Measurements from ENCODE around the gene CARMIL1.
"Not testable (repeated sequence)": the region's sequence is repeated elsewhere in the genome, so short reads cannot be mapped to it uniquely, and the experiment has no call there.

Gene CARMIL1

GRCh38 chr6:25369433-25370177 lies 90.4 kb downstream of the CARMIL1 start:
- Histone ChIP-seq H3K9ac (ENCODE audit: low read length in 2 of 2) (no peak overlapping the region), H3K4me3 (ENCODE audit: low read length in 2 of 2) (no peak overlapping the region), H3K9me3 (ENCODE audit: control insufficient read depth in 2 of 2, low read length in 2 of 2) (no peaks in the 10 kb centered on the region), H3K4me1 (ENCODE audit: control insufficient read depth, insufficient read depth, low read length) (peaks cover 8% of the 10 kb centered on the region), H3K27me3 (ENCODE audit: control insufficient read depth in 1 of 2, insufficient read depth in 2 of 2, low read length in 2 of 2) (no peaks in the 10 kb centered on the region), H3K27ac (ENCODE audit: low read length) (peak overlapping the region; percentile 19), H3K36me3 (ENCODE audit: control insufficient read depth in 2 of 2, insufficient read depth in 2 of 2, low read length in 2 of 2) (no peaks in the 10 kb centered on the region)

GRCh38 chr6:25370178-25371036 lies 91.2 kb downstream of the CARMIL1 start:
- H3K9me3 ChIP-seq (ENCODE audit: control insufficient read depth in 2 of 2, low read length in 2 of 2): no peaks in the 10 kb centered on the region
- no peaks in the 10 kb centered on the region for H3K36me3 ChIP-seq (ENCODE audit: control insufficient read depth in 2 of 2, insufficient read depth in 2 of 2, low read length in 2 of 2)
- no peak overlapping the region for H3K4me3 ChIP-seq (ENCODE audit: low read length in 2 of 2)
- no peaks in the 10 kb centered on the region for H3K27me3 ChIP-seq (ENCODE audit: control insufficient read depth in 1 of 2, insufficient read depth in 2 of 2, low read length in 2 of 2)
- H3K9ac ChIP-seq (ENCODE audit: low read length in 2 of 2): no peak overlapping the region
- peaks cover 8% of the 10 kb centered on the region for H3K4me1 ChIP-seq (ENCODE audit: control insufficient read depth, insufficient read depth, low read length)
- H3K27ac ChIP-seq (ENCODE audit: low read length): no peak overlapping the region

GRCh38 chr6:25371037-25371347 lies 91.8 kb downstream of the CARMIL1 start:
- Histone ChIP-seq H3K9me3 (ENCODE audit: control insufficient read depth in 2 of 2, low read length in 2 of 2) (no peaks in the 10 kb centered on the region), H3K27me3 (ENCODE audit: control insufficient read depth in 1 of 2, insufficient read depth in 2 of 2, low read length in 2 of 2) (no peaks in the 10 kb centered on the region), H3K36me3 (ENCODE audit: control insufficient read depth in 2 of 2, insufficient read depth in 2 of 2, low read length in 2 of 2) (no peaks in the 10 kb centered on the region), H3K9ac (ENCODE audit: low read length in 2 of 2) (no peak overlapping the region), H3K27ac (ENCODE audit: low read length) (no peak overlapping the region), H3K4me1 (ENCODE audit: control insufficient read depth, insufficient read depth, low read length) (peaks cover 8% of the 10 kb centered on the region), H3K4me3 (ENCODE audit: low read length in 2 of 2) (no peak overlapping the region)

GRCh38 chr6:25375125-25375524 lies 96.0 kb downstream of the CARMIL1 start:
- H3K27me3 ChIP-seq (ENCODE audit: control insufficient read depth in 1 of 2, insufficient read depth in 2 of 2, low read length in 2 of 2): no peaks in the 10 kb centered on the region
- H3K36me3 ChIP-seq (ENCODE audit: control insufficient read depth in 2 of 2, insufficient read depth in 2 of 2, low read length in 2 of 2): no peaks in the 10 kb centered on the region
- no peak overlapping the region for H3K4me3 ChIP-seq (ENCODE audit: low read length in 2 of 2)
- H3K9ac ChIP-seq (ENCODE audit: low read length in 2 of 2): no peak overlapping the region
- H3K4me1 ChIP-seq (ENCODE audit: control insufficient read depth, insufficient read depth, low read length): no peaks in the 10 kb centered on the region
- H3K27ac ChIP-seq (ENCODE audit: low read length): no peak overlapping the region
- H3K9me3 ChIP-seq (ENCODE audit: control insufficient read depth in 2 of 2, low read length in 2 of 2): no peaks in the 10 kb centered on the region

GRCh38 chr6:25377664-25378063 lies 98.5 kb downstream of the CARMIL1 start:
- no peaks in the 10 kb centered on the region for H3K27me3 ChIP-seq (ENCODE audit: control insufficient read depth in 1 of 2, insufficient read depth in 2 of 2, low read length in 2 of 2)
- H3K4me3 ChIP-seq (ENCODE audit: low read length in 2 of 2): no peak overlapping the region
- H3K27ac ChIP-seq (ENCODE audit: low read length): no peak overlapping the region
- no peak overlapping the region for H3K9ac ChIP-seq (ENCODE audit: low read length in 2 of 2)
- H3K36me3 ChIP-seq (ENCODE audit: control insufficient read depth in 2 of 2, insufficient read depth in 2 of 2, low read length in 2 of 2): no peaks in the 10 kb centered on the region
- H3K4me1 ChIP-seq (ENCODE audit: control insufficient read depth, insufficient read depth, low read length): no peaks in the 10 kb centered on the region
- H3K9me3 ChIP-seq (ENCODE audit: control insufficient read depth in 2 of 2, low read length in 2 of 2): no peaks in the 10 kb centered on the region

- Histone ChIP-seq H3K4me3 (ENCODE audit: low read length in 2 of 2) (no peak overlapping the region), H3K4me1 (ENCODE audit: control insufficient read depth, insufficient read depth, low read length) (no peaks in the 10 kb centered on the region), H3K27me3 (ENCODE audit: control insufficient read depth in 1 of 2, insufficient read depth in 2 of 2, low read length in 2 of 2) (no peaks in the 10 kb centered on the region), H3K27ac (ENCODE audit: low read length) (no peak overlapping the region), H3K9ac (ENCODE audit: low read length in 2 of 2) (no peak overlapping the region), H3K36me3 (ENCODE audit: control insufficient read depth in 2 of 2, insufficient read depth in 2 of 2, low read length in 2 of 2) (no peaks in the 10 kb centered on the region), H3K9me3 (ENCODE audit: control insufficient read depth in 2 of 2, low read length in 2 of 2) (no peaks in the 10 kb centered on the region)
These were observed 101.9 kb downstream of the CARMIL1 start for GRCh38 chr6:25381077-25381476.

GRCh38 chr6:25382476-25382875 lies 103.3 kb downstream of the CARMIL1 start:
- H3K4me1 ChIP-seq (ENCODE audit: control insufficient read depth, insufficient read depth, low read length); H3K36me3 ChIP-seq (ENCODE audit: control insufficient read depth in 2 of 2, insufficient read depth in 2 of 2, low read length in 2 of 2); H3K9ac ChIP-seq (ENCODE audit: low read length in 2 of 2); H3K9me3 ChIP-seq (ENCODE audit: control insufficient read depth in 2 of 2, low read length in 2 of 2); H3K27me3 ChIP-seq (ENCODE audit: control insufficient read depth in 1 of 2, insufficient read depth in 2 of 2, low read length in 2 of 2); H3K4me3 ChIP-seq (ENCODE audit: low read length in 2 of 2); H3K27ac ChIP-seq (ENCODE audit: low read length): not testable (repeated sequence)

- H3K4me1 ChIP-seq (ENCODE audit: control insufficient read depth, insufficient read depth, low read length): no peaks in the 10 kb centered on the region
- no peak overlapping the region for H3K27ac ChIP-seq (ENCODE audit: low read length)
- no peak overlapping the region for H3K4me3 ChIP-seq (ENCODE audit: low read length in 2 of 2)
- H3K9me3 ChIP-seq (ENCODE audit: control insufficient read depth in 2 of 2, low read length in 2 of 2): no peaks in the 10 kb centered on the region
- no peaks in the 10 kb centered on the region for H3K36me3 ChIP-seq (ENCODE audit: control insufficient read depth in 2 of 2, insufficient read depth in 2 of 2, low read length in 2 of 2)
- no peak overlapping the region for H3K9ac ChIP-seq (ENCODE audit: low read length in 2 of 2)
- H3K27me3 ChIP-seq (ENCODE audit: control insufficient read depth in 1 of 2, insufficient read depth in 2 of 2, low read length in 2 of 2): no peaks in the 10 kb centered on the region
These were observed 105.1 kb downstream of the CARMIL1 start for GRCh38 chr6:25384234-25384633.

GRCh38 chr6:25384967-25385366 lies 105.8 kb downstream of the CARMIL1 start:
- no peaks in the 10 kb centered on the region for H3K27me3 ChIP-seq (ENCODE audit: control insufficient read depth in 1 of 2, insufficient read depth in 2 of 2, low read length in 2 of 2)
- H3K9me3 ChIP-seq (ENCODE audit: control insufficient read depth in 2 of 2, low read length in 2 of 2): no peaks in the 10 kb centered on the region
- H3K4me1 ChIP-seq (ENCODE audit: control insufficient read depth, insufficient read depth, low read length): no peaks in the 10 kb centered on the region
- no peak overlapping the region for H3K9ac ChIP-seq (ENCODE audit: low read length in 2 of 2)
- no peak overlapping the region for H3K4me3 ChIP-seq (ENCODE audit: low read length in 2 of 2)
- H3K27ac ChIP-seq (ENCODE audit: low read length): no peak overlapping the region
- no peaks in the 10 kb centered on the region for H3K36me3 ChIP-seq (ENCODE audit: control insufficient read depth in 2 of 2, insufficient read depth in 2 of 2, low read length in 2 of 2)

- no peaks in the 10 kb centered on the region for H3K9me3 ChIP-seq (ENCODE audit: control insufficient read depth in 2 of 2, low read length in 2 of 2)
- no peak overlapping the region for H3K27ac ChIP-seq (ENCODE audit: low read length)
- H3K4me1 ChIP-seq (ENCODE audit: control insufficient read depth, insufficient read depth, low read length): no peaks in the 10 kb centered on the region
- H3K9ac ChIP-seq (ENCODE audit: low read length in 2 of 2): no peak overlapping the region
- no peak overlapping the region for H3K4me3 ChIP-seq (ENCODE audit: low read length in 2 of 2)
- no peaks in the 10 kb centered on the region for H3K27me3 ChIP-seq (ENCODE audit: control insufficient read depth in 1 of 2, insufficient read depth in 2 of 2, low read length in 2 of 2)
- H3K36me3 ChIP-seq (ENCODE audit: control insufficient read depth in 2 of 2, insufficient read depth in 2 of 2, low read length in 2 of 2): no peaks in the 10 kb centered on the region
These were observed 108.3 kb downstream of the CARMIL1 start for GRCh38 chr6:25387483-25387882.

GRCh38 chr6:25387911-25388310 lies 108.7 kb downstream of the CARMIL1 start:
- no peaks in the 10 kb centered on the region for H3K9me3 ChIP-seq (ENCODE audit: control insufficient read depth in 2 of 2, low read length in 2 of 2)
- H3K36me3 ChIP-seq (ENCODE audit: control insufficient read depth in 2 of 2, insufficient read depth in 2 of 2, low read length in 2 of 2): no peaks in the 10 kb centered on the region
- H3K4me3 ChIP-seq (ENCODE audit: low read length in 2 of 2): no peak overlapping the region
- H3K27me3 ChIP-seq (ENCODE audit: control insufficient read depth in 1 of 2, insufficient read depth in 2 of 2, low read length in 2 of 2): no peaks in the 10 kb centered on the region
- H3K4me1 ChIP-seq (ENCODE audit: control insufficient read depth, insufficient read depth, low read length): no peaks in the 10 kb centered on the region
- H3K9ac ChIP-seq (ENCODE audit: low read length in 2 of 2): no peak overlapping the region
- no peak overlapping the region for H3K27ac ChIP-seq (ENCODE audit: low read length)
